IMR-90 (cell line): Measurements from ENCODE around the gene ROR2. TPM values are rescaled to one million over a fixed set of nuclear protein-coding genes. Genes with fewer than 3 reads are reported as not detected.

ENCODE experiments used
- ATAC-seq: fragments of 200-7000 bp; cut with Tn5 transposase; 2 replicates; pipeline ENCODE4 v1.9.1; 2020; ENCODE audit warnings: low read depth, mild to moderate bottlenecking, moderate library complexity
- BruUV-seq: library from RNA; stranded (reverse); fragments of 400-500 nt; replicated peaks from 2 replicates; lab custom pipeline; 2021; lab: Mats Ljungman, UMichigan
- CTCF ChIA-PET: fragments of 300-600 bp; formaldehyde crosslinking; extraction: SDS; loops from one replicate; lab custom pipeline; 2021; ENCODE audit warnings: antibody characterized with exemption; lab: Yijun Ruan, JAX
- POLR2A ChIA-PET: fragments of 300-600 bp; sonication (Branson Sonifier 250); formaldehyde crosslinking; loops from one replicate; lab custom pipeline; 2022; ENCODE audit warnings: antibody characterized with exemption; ENCODE audit not compliant: unreplicated experiment; lab: Charles Lee
- DNase-seq: peaks from one replicate; pipeline ENCODE4 v3.0.0; 2013
- H2AFZ ChIP-seq: replicated peaks from 2 replicates; pipeline ENCODE3; 2013; ENCODE audit warnings: low read length, mild to moderate bottlenecking; ENCODE audit not compliant: poor library complexity
- H2AK5ac ChIP-seq: 2 replicates; pipeline ENCODE4 v1.6.1; 2013; ENCODE audit warnings: low read depth, low read length, inconsistent platforms
- H2AK9ac ChIP-seq: replicated peaks from 2 replicates; pipeline ENCODE3; 2013; ENCODE audit warnings: mild to moderate bottlenecking, low read depth, low read length, moderate library complexity; ENCODE audit not compliant: poor library complexity
- H2BK120ac ChIP-seq: 2 replicates; pipeline ENCODE4 v1.6.1; 2013; ENCODE audit warnings: low read depth, low read length, inconsistent platforms
- H2BK15ac ChIP-seq: 3 replicates; pipeline ENCODE4 v1.6.1; 2013; ENCODE audit warnings: low read depth, low read length, inconsistent platforms
- H2BK20ac ChIP-seq: 2 replicates; pipeline ENCODE4 v1.6.1; 2013; ENCODE audit warnings: low read depth, mild to moderate bottlenecking, inconsistent platforms, low read length, moderate library complexity
- H2BK5ac ChIP-seq: 2 replicates; pipeline ENCODE4 v1.6.1; 2013; ENCODE audit warnings: mild to moderate bottlenecking, low read depth, low read length, inconsistent platforms; ENCODE audit not compliant: poor library complexity, severe bottlenecking
- H3K14ac ChIP-seq: replicated peaks from 2 replicates; pipeline ENCODE4 v1.6.1; 2013; ENCODE audit warnings: low read depth, low read length, inconsistent platforms
- H3K18ac ChIP-seq: 2 replicates; pipeline ENCODE4 v1.6.1; 2013; ENCODE audit warnings: low read depth, low read length, control low read depth
- H3K23ac ChIP-seq: 2 replicates; pipeline ENCODE4 v1.6.1; 2013; ENCODE audit warnings: low read depth, low read length, inconsistent platforms
- H3K27ac ChIP-seq: 2 replicates; pipeline ENCODE4 v1.5.1; 2013; ENCODE audit warnings: mild to moderate bottlenecking, control low read depth, low read length; ENCODE audit not compliant: insufficient read depth
- H3K27me3 ChIP-seq: 2 replicates; pipeline ENCODE4 v1.6.1; 2013; ENCODE audit warnings: low read length; ENCODE audit not compliant: control insufficient read depth, insufficient read depth
- H3K36me3 ChIP-seq: 2 replicates; pipeline ENCODE4 v1.6.1; 2013; ENCODE audit warnings: low read length, mixed read lengths; ENCODE audit not compliant: control insufficient read depth, insufficient read depth
- H3K4ac ChIP-seq: 2 replicates; pipeline ENCODE4 v1.6.1; 2013; ENCODE audit warnings: low read depth, low read length, inconsistent platforms
- H3K4me1 ChIP-seq: 2 replicates; pipeline ENCODE4 v1.6.1; 2013; ENCODE audit warnings: low read length, mixed read lengths; ENCODE audit not compliant: control insufficient read depth, insufficient read depth
- H3K4me2 ChIP-seq: 2 replicates; pipeline ENCODE4 v1.6.1; 2013; ENCODE audit warnings: low read depth, mild to moderate bottlenecking, control low read depth, low read length, moderate library complexity
- H3K4me3 ChIP-seq: 2 replicates; pipeline ENCODE4 v1.5.1; 2013; ENCODE audit warnings: low read depth, mild to moderate bottlenecking, control low read depth, low read length, moderate library complexity; ENCODE audit not compliant: insufficient read depth
- H3K56ac ChIP-seq: 2 replicates; pipeline ENCODE4 v1.6.1; 2013; ENCODE audit warnings: low read length, inconsistent platforms; ENCODE audit not compliant: insufficient read depth; ENCODE audit errors: extremely low read depth
- H3K79me1 ChIP-seq, 2 experiments: 2 replicates each; pipeline ENCODE4 v1.6.1; 2013; ENCODE audit warnings: low read length in 2 of 2, inconsistent platforms in 1 of 2, low read depth in 1 of 2
- H3K9ac ChIP-seq: 2 replicates; pipeline ENCODE4 v1.6.1; 2013; ENCODE audit warnings: low read depth, low read length, control low read depth
- H3K9me1 ChIP-seq: 2 replicates; pipeline ENCODE4 v1.6.1; 2013; ENCODE audit warnings: low read length, inconsistent platforms; ENCODE audit not compliant: insufficient read depth
- H3K9me3 ChIP-seq: 2 replicates; pipeline ENCODE4 v1.6.1; 2013; ENCODE audit warnings: low read length; ENCODE audit not compliant: control insufficient read depth, insufficient read depth
- H4K20me1 ChIP-seq: 2 replicates; pipeline ENCODE4 v1.6.1; 2013; ENCODE audit warnings: low read length, inconsistent platforms; ENCODE audit not compliant: insufficient read depth
- H4K5ac ChIP-seq: 2 replicates; pipeline ENCODE4 v1.6.1; 2013; ENCODE audit warnings: mild to moderate bottlenecking, low read depth, low read length, control low read depth
- H4K8ac ChIP-seq, 2 experiments: 2 replicates each; pipeline ENCODE4 v1.6.1; 2013; ENCODE audit warnings: low read depth in 2 of 2, low read length in 2 of 2, control low read depth in 1 of 2, inconsistent platforms in 1 of 2
- H4K91ac ChIP-seq: 2 replicates; pipeline ENCODE4 v1.6.1; 2013; ENCODE audit warnings: low read depth, low read length, inconsistent platforms; ENCODE audit not compliant: insufficient read depth
- CEBPB ChIP-seq: IDR thresholded peaks from 2 replicates; pipeline ENCODE4 v1.6.1; 2012; ENCODE audit warnings: low read depth, low read length, improper control_type of control experiment
- CHD1 ChIP-seq: IDR thresholded peaks from 2 replicates; pipeline ENCODE4 v1.6.1; 2012; ENCODE audit warnings: low read depth, low read length, improper control_type of control experiment
- FOS ChIP-seq: fragments of 150-350 bp; IDR thresholded peaks from 2 replicates; pipeline ENCODE4 v1.6.1; 2016; ENCODE audit warnings: low read depth, low read length
- MAFK ChIP-seq: IDR thresholded peaks from 2 replicates; pipeline ENCODE4 v1.6.1; 2012; ENCODE audit warnings: low read depth, low read length, improper control_type of control experiment
- MAZ ChIP-seq: IDR thresholded peaks from 2 replicates; pipeline ENCODE4 v1.6.1; 2012; ENCODE audit warnings: low read depth, mild to moderate bottlenecking, low read length, improper control_type of control experiment, moderate library complexity, borderline replicate concordance
- NFE2L2 ChIP-seq: fragments of 150-350 bp; IDR thresholded peaks from 2 replicates; pipeline ENCODE4 v1.6.1; 2016; ENCODE audit warnings: low read depth, mild to moderate bottlenecking, low read length
- POLR2A ChIP-seq: IDR thresholded peaks from 2 replicates; pipeline ENCODE4 v1.6.1; 2012; ENCODE audit warnings: mild to moderate bottlenecking, low read depth, low read length
- RAD21 ChIP-seq: IDR thresholded peaks from 2 replicates; pipeline ENCODE4 v1.6.1; 2012; ENCODE audit warnings: low read length, improper control_type of control experiment
- RCOR1 ChIP-seq: IDR thresholded peaks from 2 replicates; pipeline ENCODE4 v1.6.1; 2012; ENCODE audit warnings: mild to moderate bottlenecking, low read length, improper control_type of control experiment; ENCODE audit not compliant: insufficient replicate concordance
- RFX5 ChIP-seq: IDR thresholded peaks from 2 replicates; pipeline ENCODE4 v1.8.0; 2012; ENCODE audit warnings: low read depth, mild to moderate bottlenecking, low read length, moderate library complexity
- SMC3 ChIP-seq: fragments of 150-350 bp; IDR thresholded peaks from 2 replicates; pipeline ENCODE4 v1.6.1; 2016; ENCODE audit warnings: low read depth, mild to moderate bottlenecking, antibody characterized with exemption, low read length, moderate library complexity
- WGBS, 2 experiments: methylation state at CpG; one replicate each; pipeline versions ENCODE4 v1.1.5 to v1.1.7; 2013; ENCODE audit warnings: missing lambda C conversion rate in 2 of 2; ENCODE audit not compliant: insufficient read length in 1 of 2; ENCODE audit errors: extremely low coverage in 2 of 2; 5-methylcytosine and 5-hydroxymethylcytosine counted together
- dilution Hi-C: fragments of 300-500 bp; cut with HindIII; formaldehyde crosslinking; loops from one replicate; pipeline ENCODE4 v1.14.3; 2018; ENCODE audit warnings: low sequenced_read_pairs; ENCODE audit not compliant: unreplicated experiment
- in situ Hi-C: fragments of 300-500 bp; cut with MboI; formaldehyde crosslinking; loops from 3 replicates; pipeline ENCODE4 v1.14.3; 2019; ENCODE audit warnings: low sequenced_read_pairs, inconsistent platforms, mixed read lengths
- intact Hi-C: fragments of 100-400 bp; cut with micrococcal nuclease; formaldehyde crosslinking; loops from 2 replicates; pipeline ENCODE4 v1.10.0; 2022
- polyA plus RNA-seq, 3 experiments: library from polyadenylated mRNA; depleted of rRNA; stranded (reverse); fragments of >200 nt; gene quantifications; 2 replicates each; pipeline ENCODE4 v1.2.3, GENCODE V29; 2012; ENCODE audit warnings: low replicate concordance in 1 of 3
- total RNA-seq: library from RNA; depleted of rRNA; stranded (reverse); fragments of >200 nt; gene quantifications from 2 replicates; pipeline ENCODE4 v1.2.3, GENCODE V29; 2012
- TF ChIP-seq, protein P1 (sequence below): fragments of 150-350 bp; IDR thresholded peaks from 2 replicates; pipeline ENCODE4 v1.6.1; 2016; ENCODE audit warnings: low read depth, mild to moderate bottlenecking, low read length, moderate library complexity, borderline replicate concordance
- TF ChIP-seq, protein P2 (sequence below): fragments of 150-350 bp; IDR thresholded peaks from 2 replicates; pipeline ENCODE4 v1.6.1; 2017; ENCODE audit warnings: mild to moderate bottlenecking, antibody characterized with exemption, low read length, low read depth

ROR2 gene
- total and polyA plus RNA-seq, 2 of the 4 experiments (the other 2 are of a cell fraction) = 2.3 to 4.8 TPM

DNA sequence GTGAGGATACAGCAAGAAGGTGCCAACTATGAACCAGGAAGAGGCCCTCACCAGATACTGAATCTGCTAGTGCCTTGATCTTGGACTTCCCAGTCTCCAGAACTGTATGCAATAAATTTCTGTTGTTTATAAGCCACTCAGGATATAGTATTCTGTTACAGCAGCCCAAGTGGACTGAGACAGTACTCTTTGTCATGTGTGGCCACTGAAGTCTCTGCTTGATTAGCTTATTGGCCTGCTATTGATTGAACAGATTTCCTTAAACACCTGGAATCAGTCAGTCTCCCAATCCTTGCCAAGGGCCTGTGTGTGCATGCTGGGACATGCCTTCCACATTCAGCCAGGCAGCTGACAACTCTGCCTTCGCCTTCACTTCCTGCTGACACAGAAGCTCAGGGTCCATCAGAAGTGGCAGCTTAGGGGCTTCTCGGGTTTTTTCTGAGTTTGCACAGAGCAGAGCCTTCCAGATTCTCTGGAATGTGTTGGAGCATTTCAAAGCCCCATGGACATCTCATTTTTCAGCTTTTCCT lies 13.7 kb upstream of the ROR2 start:
- BruUV-seq = no TSS peak
- Histone ChIP-seq H4K5ac (peak overlapping the region; percentile 38; the same call in 1 of the 2 replicates), H2AK9ac (no peak overlapping the region), H3K27ac (no peak overlapping the region), H2BK120ac (no peak overlapping the region), H3K4me2 (no peak overlapping the region), H4K8ac (peak overlapping the region in 1 of 2 experiments; percentile 9; a peak in 1 of 4 replicates), H3K9me3 (peaks cover 9% of the 10 kb centered on the region), H2AFZ (peak overlapping the region; percentile 34), H3K18ac (no peak overlapping the region), H2BK15ac (no peak overlapping the region), H2BK20ac (no peak overlapping the region), H2BK5ac (no peak overlapping the region), H4K91ac (peak overlapping the region; percentile 13; the same call in 1 of the 2 replicates), H3K79me1 (no peaks in the 10 kb centered on the region; a peak in 1 of 4 replicates), H2AK5ac (no peak overlapping the region), H3K4ac (no peak overlapping the region), H3K14ac (no peak overlapping the region), H3K23ac (no peak overlapping the region), H3K9me1 (no peaks in the 10 kb centered on the region), H3K36me3 (no peaks in the 10 kb centered on the region), H3K27me3 (no peaks in the 10 kb centered on the region), H3K9ac (no peak overlapping the region), H4K20me1 (no peaks in the 10 kb centered on the region), H3K4me1 (no peaks in the 10 kb centered on the region), H3K56ac (no peak overlapping the region), H3K4me3 (no peak overlapping the region)
- intact Hi-C loops = no loop called here
- TF ChIP-seq MAZ (no peak), CHD1 (no peak), MAFK (no peak), NFE2L2 (no peak), RCOR1 (no peak), CEBPB (no peak), FOS (no peak), POLR2A (no peak), SMC3 (no peak), RAD21 (no peak), RFX5 (no peak)
- TF ChIP-seq, protein P1, sequence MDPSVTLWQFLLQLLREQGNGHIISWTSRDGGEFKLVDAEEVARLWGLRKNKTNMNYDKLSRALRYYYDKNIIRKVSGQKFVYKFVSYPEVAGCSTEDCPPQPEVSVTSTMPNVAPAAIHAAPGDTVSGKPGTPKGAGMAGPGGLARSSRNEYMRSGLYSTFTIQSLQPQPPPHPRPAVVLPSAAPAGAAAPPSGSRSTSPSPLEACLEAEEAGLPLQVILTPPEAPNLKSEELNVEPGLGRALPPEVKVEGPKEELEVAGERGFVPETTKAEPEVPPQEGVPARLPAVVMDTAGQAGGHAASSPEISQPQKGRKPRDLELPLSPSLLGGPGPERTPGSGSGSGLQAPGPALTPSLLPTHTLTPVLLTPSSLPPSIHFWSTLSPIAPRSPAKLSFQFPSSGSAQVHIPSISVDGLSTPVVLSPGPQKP = no peak
- TF ChIP-seq, protein P2, sequence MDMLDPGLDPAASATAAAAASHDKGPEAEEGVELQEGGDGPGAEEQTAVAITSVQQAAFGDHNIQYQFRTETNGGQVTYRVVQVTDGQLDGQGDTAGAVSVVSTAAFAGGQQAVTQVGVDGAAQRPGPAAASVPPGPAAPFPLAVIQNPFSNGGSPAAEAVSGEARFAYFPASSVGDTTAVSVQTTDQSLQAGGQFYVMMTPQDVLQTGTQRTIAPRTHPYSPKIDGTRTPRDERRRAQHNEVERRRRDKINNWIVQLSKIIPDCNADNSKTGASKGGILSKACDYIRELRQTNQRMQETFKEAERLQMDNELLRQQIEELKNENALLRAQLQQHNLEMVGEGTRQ = no peak
- 71% methylated on average over 2 of the region's 2 CpGs; no CpG with 5 or more reads in 1 of the 2 experiments for WGBS, 2 experiments
- ChIA-PET CTCF (interaction anchor here (0.8 to 1.2 kb wide), 3 partner anchors 9 to 268 kb away, joined by 3 read pairs; no protein-coding TSS in a partner anchor), POLR2A (no interaction called here)
- dilution Hi-C loops = no loop called here
- in situ Hi-C loops = no loop called here
- no peak for DNase-seq
- no peak; the same call in 1 of the 2 replicates for ATAC-seq
